Tibial nerve (tissue), 4 donors: ENCODE measurements around the gene PLEKHF1. TPM values are rescaled to one million over a fixed set of nuclear protein-coding genes. Genes with fewer than 3 reads are reported as not detected.

Experiments
- DNase-seq, 2 donors: peaks; one replicate each; pipeline ENCODE4 v3.0.0-alpha.2; 2019; ENCODE audit warnings: low spot score in 2 of 2
- H3K27ac ChIP-seq, 4 donors: fragments of 200-600 bp; sonication (generic) in 3 of 4; one replicate each; pipeline ENCODE4 v1.5.1; 2017 to 2019; ENCODE audit warnings: mild to moderate bottlenecking in 1 of 4
- H3K27me3 ChIP-seq, 2 donors: fragments of 200-600 bp; sonication (generic) in 1 of 2; one replicate each; pipeline versions ENCODE4 v1.5.1 to v1.6.0; 2017 to 2019
- H3K36me3 ChIP-seq, 3 donors: fragments of 200-600 bp; sonication (generic); one replicate each; pipeline ENCODE4 v1.5.1; 2018 to 2019
- H3K4me1 ChIP-seq, 4 donors: fragments of 200-600 bp; sonication (generic) in 3 of 4; one replicate each; pipeline ENCODE4 v1.5.1; 2017 to 2019
- H3K4me3 ChIP-seq, 4 donors: fragments of 200-600 bp; sonication (generic) in 3 of 4; one replicate each; pipeline ENCODE4 v1.5.1; 2017 to 2019; ENCODE audit warnings: mild to moderate bottlenecking in 1 of 4, moderate library complexity in 1 of 4
- H3K9me3 ChIP-seq, 4 donors: fragments of 200-600 bp; sonication (generic) in 3 of 4; one replicate each; pipeline ENCODE4 v1.5.1; 2017 to 2019
- CTCF ChIP-seq, 5 experiments: fragments of 200-600 bp in 3 of 5; fragments of 450-650 bp in 2 of 5; sonication (generic) in 3 of 5; IDR thresholded peaks; one replicate each; pipeline ENCODE4 v1.5.1; 2016 to 2019; ENCODE audit warnings: antibody characterized with exemption in 5 of 5, mild to moderate bottlenecking in 3 of 5, moderate library complexity in 2 of 5
- EP300 ChIP-seq, 2 donors: sonication (generic); formaldehyde crosslinking; IDR thresholded peaks; one replicate each; pipeline ENCODE4 v1.6.1; 2017; ENCODE audit warnings: antibody characterized with exemption in 2 of 2, mild to moderate bottlenecking in 1 of 2
- POLR2A ChIP-seq, 2 donors: fragments of 450-650 bp; IDR thresholded peaks; one replicate each; pipeline ENCODE4 v1.6.1; 2017; ENCODE audit warnings: antibody characterized with exemption in 2 of 2, mild to moderate bottlenecking in 2 of 2, moderate library complexity in 2 of 2
- WGBS, 2 donors: methylation state at CpG; one replicate each; pipeline ENCODE4 v1.1.5; 2018; 5-methylcytosine and 5-hydroxymethylcytosine counted together
- total RNA-seq, 4 donors: library from RNA; depleted of rRNA; stranded (reverse); fragments of >200 nt; gene quantifications; one replicate each; pipeline ENCODE4 v1.1.0, GENCODE V29; 2016

PLEKHF1 gene
- total RNA-seq, 4 donors from 2014 or later, result 52.2 to 119 (median 89.0) TPM

- H3K4me1 ChIP-seq, result peaks cover 0 to 53% (median 24%) of the 10 kb centered on the region in 4 donors
- H3K36me3 ChIP-seq, result no peaks in the 10 kb centered on the region
- no peaks in the 10 kb centered on the region for H3K27me3 ChIP-seq
- H3K4me3 ChIP-seq, result no peak overlapping the region
- peak overlapping the region in 2 of 4 donors; percentile 95 for H3K27ac ChIP-seq
- WGBS, 2 donors, result 58 to 63% methylated on average over 10 of the region's 10 CpGs
- no peak for DNase-seq
- no peak for TF ChIP-seq EP300 (IDR thresholded peaks at IDR 0.05)
- no peak for TF ChIP-seq CTCF (IDR thresholded peaks at IDR 0.05)
- no peak for TF ChIP-seq POLR2A (IDR thresholded peaks at IDR 0.05)
- no peaks in the 10 kb centered on the region for H3K9me3 ChIP-seq
Measured at GRCh38 chr19:29660835-29661234, 4.4 kb upstream of the PLEKHF1 start.

- Histone ChIP-seq H3K4me1 (peaks cover 0 to 65% (median 28%) of the 10 kb centered on the region in 4 donors), H3K4me3 (peak overlapping the region in 2 of 4 donors; percentile 5 to 26), H3K27me3 (no peaks in the 10 kb centered on the region), H3K9me3 (no peaks in the 10 kb centered on the region), H3K27ac (peak overlapping the region; percentile 74 to 95 (median 84)), H3K36me3 (no peaks in the 10 kb centered on the region)
- 7 to 13% methylated on average over 1 of the region's 1 CpG for WGBS, 2 donors
- no peak for TF ChIP-seq EP300 (IDR thresholded peaks at IDR 0.05)
- TF ChIP-seq POLR2A (IDR thresholded peaks at IDR 0.05), result no peak
- no peak for DNase-seq
Measured at GRCh38 chr19:29662278-29662603, 3.0 kb upstream of the PLEKHF1 start.

GRCh38 chr19:29662604-29663404 is 2.5 kb upstream of the PLEKHF1 start:
- Histone ChIP-seq H3K27me3 (no peaks in the 10 kb centered on the region), H3K4me3 (peak overlapping the region in 1 of 4 donors; percentile 26), H3K9me3 (no peaks in the 10 kb centered on the region), H3K36me3 (no peaks in the 10 kb centered on the region), H3K27ac (peak overlapping the region; percentile 74 to 95 (median 84)), H3K4me1 (peaks cover 0 to 70% (median 31%) of the 10 kb centered on the region in 4 donors)
- DNase-seq, result peak in 1 of 2 donors; percentile 46
- 20 to 28% methylated on average over 15 to 17 of the region's 17 CpGs for WGBS, 2 donors
- TF ChIP-seq CTCF (IDR thresholded peaks at IDR 0.05), result no peak
- peak in 1 of 2 donors; percentile 28 for TF ChIP-seq POLR2A (IDR thresholded peaks at IDR 0.05)
- peak; percentile 21 to 77 for TF ChIP-seq EP300 (IDR thresholded peaks at IDR 0.05)

- peak overlapping the region in 1 of 4 donors; percentile 97 for H3K4me3 ChIP-seq
- H3K36me3 ChIP-seq, result peaks cover 0 to 5% (median 0%) of the 10 kb centered on the region in 3 donors
- H3K27ac ChIP-seq, result peak overlapping the region; percentile 60 to 95 (median 90)
- DNase-seq, result no peak
- 76 to 86% methylated on average over 19 of the region's 19 CpGs for WGBS, 2 donors
- no peak for TF ChIP-seq CTCF (IDR thresholded peaks at IDR 0.05)
- TF ChIP-seq POLR2A (IDR thresholded peaks at IDR 0.05), result no peak
- TF ChIP-seq EP300 (IDR thresholded peaks at IDR 0.05), result no peak
- H3K4me1 ChIP-seq, result peaks cover 0 to 84% (median 43%) of the 10 kb centered on the region in 4 donors
- H3K9me3 ChIP-seq, result no peaks in the 10 kb centered on the region
- H3K27me3 ChIP-seq, result no peaks in the 10 kb centered on the region
Measured at GRCh38 chr19:29663861-29664752, 1.2 kb upstream of the PLEKHF1 start.

GRCh38 chr19:29664753-29665214 is 477 bp upstream of the PLEKHF1 start:
- H3K36me3 ChIP-seq, result peaks cover 0 to 5% (median 0%) of the 10 kb centered on the region in 3 donors
- H3K27ac ChIP-seq, result peak overlapping the region; percentile 60 to 95 (median 90)
- peaks cover 0 to 90% (median 44%) of the 10 kb centered on the region in 4 donors for H3K4me1 ChIP-seq
- DNase-seq, result no peak
- TF ChIP-seq EP300 (IDR thresholded peaks at IDR 0.05) (no peak), CTCF (IDR thresholded peaks at IDR 0.05) (peak in 3 of 5 experiments; percentile 12 to 45 (median 24)), POLR2A (IDR thresholded peaks at IDR 0.05) (no peak)
- WGBS, 2 donors, result 33% methylated on average over 20 to 22 of the region's 22 CpGs
- peak overlapping the region; percentile 41 to 97 (median 84) for H3K4me3 ChIP-seq
- no peaks in the 10 kb centered on the region for H3K27me3 ChIP-seq
- no peaks in the 10 kb centered on the region for H3K9me3 ChIP-seq
